Gastrocnemius medialis (tissue), 4 donors: Measurements from ENCODE around the gene TAC4.

Source experiments
- POLR2A ChIP-seq, 2 donors: fragments of 450-650 bp; IDR thresholded peaks; one replicate each; pipeline ENCODE4 v1.6.1; 2017; ENCODE audit warnings: antibody characterized with exemption in 2 of 2, mild to moderate bottlenecking in 2 of 2, moderate library complexity in 2 of 2
- TF ChIP-seq, protein P1 (sequence below), 5 experiments: fragments of 450-650 bp in 3 of 5; fragments of 200-600 bp in 2 of 5; sonication (generic) in 2 of 5; IDR thresholded peaks in 4 of 5; conservative IDR thresholded peaks in 1 of 5; 1 replicate in 4 of 5; 2 replicates in 1 of 5; pipeline ENCODE4 v1.5.1; 2016 to 2019; ENCODE audit warnings: antibody characterized with exemption in 5 of 5, mild to moderate bottlenecking in 3 of 5, moderate library complexity in 3 of 5

DNA sequence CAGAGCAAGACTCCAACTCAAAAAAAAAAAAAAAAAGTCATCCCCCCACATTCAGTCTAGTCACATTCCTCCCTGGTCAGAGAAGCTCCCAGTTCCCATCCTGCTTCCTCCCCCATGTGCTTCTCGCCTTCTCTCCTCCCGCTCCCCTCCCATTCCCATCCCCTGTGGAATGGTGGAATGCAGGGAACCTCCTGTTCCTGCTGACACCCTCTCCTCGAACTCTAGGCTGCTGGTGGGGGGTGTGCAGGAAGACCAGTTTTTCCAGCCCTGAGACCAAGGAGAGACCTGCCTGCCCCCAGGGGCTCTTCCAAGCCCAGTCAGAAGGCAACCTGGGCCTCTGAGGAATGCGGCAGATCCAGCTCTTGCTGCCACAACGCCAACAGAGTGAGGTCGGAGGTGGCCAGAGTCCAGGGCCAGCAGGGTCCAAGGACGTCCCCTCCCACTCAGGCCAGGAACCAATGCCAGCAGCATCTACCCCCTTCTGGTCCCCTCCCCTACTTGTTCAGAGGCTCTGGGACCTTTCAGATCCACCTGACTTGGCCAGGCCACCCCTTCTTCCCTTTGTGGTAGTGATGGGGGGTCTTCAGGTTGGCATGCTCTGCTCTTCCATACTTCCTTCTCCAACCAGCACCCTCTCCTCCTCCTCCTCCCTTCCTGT, 39.3 kb upstream of the TAC4 start:
- TF ChIP-seq, protein P1, sequence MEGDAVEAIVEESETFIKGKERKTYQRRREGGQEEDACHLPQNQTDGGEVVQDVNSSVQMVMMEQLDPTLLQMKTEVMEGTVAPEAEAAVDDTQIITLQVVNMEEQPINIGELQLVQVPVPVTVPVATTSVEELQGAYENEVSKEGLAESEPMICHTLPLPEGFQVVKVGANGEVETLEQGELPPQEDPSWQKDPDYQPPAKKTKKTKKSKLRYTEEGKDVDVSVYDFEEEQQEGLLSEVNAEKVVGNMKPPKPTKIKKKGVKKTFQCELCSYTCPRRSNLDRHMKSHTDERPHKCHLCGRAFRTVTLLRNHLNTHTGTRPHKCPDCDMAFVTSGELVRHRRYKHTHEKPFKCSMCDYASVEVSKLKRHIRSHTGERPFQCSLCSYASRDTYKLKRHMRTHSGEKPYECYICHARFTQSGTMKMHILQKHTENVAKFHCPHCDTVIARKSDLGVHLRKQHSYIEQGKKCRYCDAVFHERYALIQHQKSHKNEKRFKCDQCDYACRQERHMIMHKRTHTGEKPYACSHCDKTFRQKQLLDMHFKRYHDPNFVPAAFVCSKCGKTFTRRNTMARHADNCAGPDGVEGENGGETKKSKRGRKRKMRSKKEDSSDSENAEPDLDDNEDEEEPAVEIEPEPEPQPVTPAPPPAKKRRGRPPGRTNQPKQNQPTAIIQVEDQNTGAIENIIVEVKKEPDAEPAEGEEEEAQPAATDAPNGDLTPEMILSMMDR (IDR thresholded peaks at IDR 0.05 in 4 of 5, conservative IDR thresholded peaks at IDR 0.05 in 1 of 5) = no peak
- no peak for TF ChIP-seq POLR2A (IDR thresholded peaks at IDR 0.05)
